Ishikawa (cell line): Measurements from ENCODE around the gene MEGF11.

Source experiments
- RAD21 ChIP-seq: IDR thresholded peaks from 2 replicates; pipeline ENCODE4 v1.6.1; 2012; ENCODE audit warnings: low read depth
- TAF1 ChIP-seq: IDR thresholded peaks from 2 replicates; pipeline ENCODE4 v1.6.1; 2012; ENCODE audit warnings: low read depth, mild to moderate bottlenecking
- ZBTB7A ChIP-seq: IDR thresholded peaks from 2 replicates; pipeline ENCODE4 v1.6.1; 2012; ENCODE audit warnings: low read depth

DNA sequence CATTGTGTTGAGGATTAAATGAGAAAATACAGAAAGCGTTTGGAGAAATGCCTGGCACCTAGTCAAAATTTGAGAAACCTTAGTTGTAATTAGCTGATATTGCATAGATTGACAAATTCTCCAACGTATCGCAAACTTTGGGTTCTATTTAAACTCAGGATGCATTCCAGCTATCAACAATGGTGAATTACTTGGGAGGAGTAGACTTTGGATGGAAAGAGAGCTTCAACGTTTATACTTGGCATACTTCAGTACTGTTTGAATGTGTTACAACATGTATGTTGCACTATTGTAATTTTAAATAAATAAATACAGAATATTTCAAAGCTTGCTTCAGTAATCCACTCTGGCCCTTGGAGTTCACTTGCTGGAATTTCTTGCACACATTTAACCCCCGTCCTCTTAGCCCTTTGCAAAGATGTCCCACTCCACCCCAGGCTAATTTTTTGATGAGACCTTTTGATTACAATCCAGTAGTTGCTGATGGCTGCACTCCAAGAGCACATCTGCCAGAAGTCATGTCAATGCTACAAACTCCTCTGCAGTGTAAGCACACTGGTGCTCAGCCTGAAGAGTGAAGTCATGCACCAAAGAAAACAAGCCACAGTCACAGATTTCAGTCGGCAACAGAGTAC is 35.1 kb upstream of the MEGF11 start:
- no peak for TF ChIP-seq TAF1
- no peak for TF ChIP-seq RAD21
- no peak for TF ChIP-seq ZBTB7A
